Central memory CD4-positive, alpha-beta T cell (primary cell): ENCODE data around the gene RPTOR.

Source experiments
- DNase-seq: peaks from one replicate; pipeline ENCODE4 v3.0.0; 2022

The RPTOR gene

GRCh38 chr17:80749611-80750010 lies 205.0 kb downstream of the RPTOR start:
- no peak for DNase-seq

GRCh38 chr17:80750263-80750662 lies 205.6 kb downstream of the RPTOR start:
- DNase-seq, result no peak

- no peak for DNase-seq
These were observed 206.7 kb downstream of the RPTOR start for GRCh38 chr17:80751070-80751945.

GRCh38 chr17:80751946-80752581 lies 207.4 kb downstream of the RPTOR start:
- no peak for DNase-seq

GRCh38 chr17:80753685-80754345 lies 209.2 kb downstream of the RPTOR start:
- DNase-seq, result no peak

GRCh38 chr17:80754846-80755245 lies 210.2 kb downstream of the RPTOR start:
- no peak for DNase-seq

GRCh38 chr17:80755650-80756405 lies 211.2 kb downstream of the RPTOR start:
- DNase-seq, result no peak

GRCh38 chr17:80758481-80759376 lies 214.1 kb downstream of the RPTOR start:
- DNase-seq, result peak; percentile 29

GRCh38 chr17:80759377-80759673 lies 214.7 kb downstream of the RPTOR start:
- no peak for DNase-seq

- peak; percentile 13 for DNase-seq
These were observed 215.9 kb downstream of the RPTOR start for GRCh38 chr17:80760511-80760911.

GRCh38 chr17:80761110-80761871 lies 216.7 kb downstream of the RPTOR start:
- DNase-seq, result peak; percentile 71

- DNase-seq, result no peak
These were observed 217.4 kb downstream of the RPTOR start for GRCh38 chr17:80762076-80762475.

GRCh38 chr17:80763293-80763867 lies 218.7 kb downstream of the RPTOR start:
- no peak for DNase-seq

GRCh38 chr17:80764627-80765145 lies 220.0 kb downstream of the RPTOR start:
- DNase-seq, result peak; percentile 46

- peak; percentile 28 for DNase-seq
These were observed 220.8 kb downstream of the RPTOR start for GRCh38 chr17:80765241-80765961.

- DNase-seq, result no peak
These were observed 221.7 kb downstream of the RPTOR start for GRCh38 chr17:80766290-80766855.

- DNase-seq, result no peak
These were observed 223.8 kb downstream of the RPTOR start for GRCh38 chr17:80768389-80768788.

- DNase-seq, result no peak
These were observed 224.3 kb downstream of the RPTOR start for GRCh38 chr17:80768936-80769335.

- no peak for DNase-seq
These were observed 224.9 kb downstream of the RPTOR start for GRCh38 chr17:80769516-80769915.
